ENCODE results near the gene CNTN4. TPM values are rescaled to one million over a fixed set of nuclear protein-coding genes. Genes with fewer than 3 reads are reported as not detected.

CNTN4 gene
- total RNA-seq, 1 experiment from 2014 or later = 1.6 TPM

DNA sequence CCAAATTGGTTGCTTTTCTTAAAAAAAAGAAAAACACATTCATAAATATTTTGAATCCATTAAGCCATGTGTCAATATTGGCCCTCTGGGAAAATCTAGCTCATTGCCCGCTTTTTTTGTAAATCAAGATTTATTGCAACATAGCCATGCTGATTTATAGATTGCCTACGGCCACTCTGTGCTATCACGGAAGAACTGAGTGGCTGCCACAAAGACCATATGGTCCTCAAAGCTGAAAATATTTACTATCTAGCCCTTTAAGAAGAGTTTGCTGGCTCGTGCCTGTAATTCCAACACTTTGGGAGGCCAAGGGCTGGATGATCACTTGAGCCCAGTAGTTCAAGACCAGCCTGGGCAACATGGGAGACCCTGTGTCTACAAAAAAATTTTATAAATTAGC lies 965.6 kb downstream of the CNTN4 start:
- Histone ChIP-seq H3K9me3 (ENCODE audit: control insufficient read depth, low read depth, low read length) (no peaks in the 10 kb centered on the region), H3K23me2 (ENCODE audit: insufficient read length, low read depth, low read length, poor library complexity, severe bottlenecking) (no peaks in the 10 kb centered on the region), H3K18ac (ENCODE audit: insufficient read length, low read depth, low read length) (no peak overlapping the region), H3K4ac (ENCODE audit: low read depth, low read length) (no peak overlapping the region), H4K91ac (ENCODE audit: insufficient read length, low read depth, low read length) (no peak overlapping the region), H2BK15ac (ENCODE audit: low read depth, low read length) (no peak overlapping the region), H3K56ac (ENCODE audit: insufficient read length, low read depth, low read length) (no peak overlapping the region), H3K79me1 (ENCODE audit: insufficient read depth, low read depth, low read length, poor library complexity, severe bottlenecking) (no peaks in the 10 kb centered on the region), H3K4me1 (ENCODE audit: insufficient read depth, low read length) (peaks cover 2% of the 10 kb centered on the region; the same call in 1 of the 2 replicates), H3T11ph (ENCODE audit: low read length) (no peak overlapping the region), H2BK12ac (ENCODE audit: insufficient read length, low read depth, low read length) (no peak overlapping the region), H2AK5ac (ENCODE audit: insufficient read length, low read length) (no peak overlapping the region), H2AFZ (ENCODE audit: low read length) (no peak overlapping the region), H2BK20ac (ENCODE audit: low read depth, low read length, poor library complexity, severe bottlenecking) (no peak overlapping the region), H3K9ac (ENCODE audit: extremely low read depth, insufficient read length, low read length) (no peak overlapping the region), H3K79me2 (ENCODE audit: insufficient read depth, low read length) (no peaks in the 10 kb centered on the region), H3K27ac (ENCODE audit: insufficient read length, low read depth, low read length) (no peak overlapping the region), H3K23ac (ENCODE audit: insufficient read length, low read depth, low read length) (no peak overlapping the region), H3K4me2 (ENCODE audit: insufficient read depth, insufficient read length, low read length) (no peak overlapping the region), H3K27me3 (ENCODE audit: insufficient read depth, low read length) (no peaks in the 10 kb centered on the region), H4K20me1 (ENCODE audit: control insufficient read depth, insufficient read depth, insufficient read length) (no peaks in the 10 kb centered on the region), H4K5ac (ENCODE audit: insufficient read length, low read depth, low read length) (no peak overlapping the region), H3K14ac (ENCODE audit: insufficient read depth, low read length) (no peak overlapping the region), H2BK120ac (ENCODE audit: low read depth, low read length, poor library complexity, severe bottlenecking) (no peak overlapping the region), H2BK5ac (ENCODE audit: insufficient read length, low read length) (no peak overlapping the region), H4K8ac (replicated peaks; ENCODE audit: insufficient read length, low read depth, low read length) (no peak overlapping the region)
- no peak for DNase-seq
- TF ChIP-seq CTCF (conservative IDR thresholded peaks at IDR 0.05) = no peak
- H3K9me3 Mint-ChIP-seq = no peaks in the 10 kb centered on the region
- no peak overlapping the region for H3K4me3 Mint-ChIP-seq
- WGBS (ENCODE audit: extremely low coverage, insufficient read length, low lambda C conversion rate) = no CpG with 5 or more reads among the region's 4 CpGs
- H3K36me3 Mint-ChIP-seq (ENCODE audit: insufficient read depth in 1 of 3, low read depth in 3 of 3) = no peaks in the 10 kb centered on the region
- peaks cover 33 to 36% of the 10 kb centered on the region in 2 experiments for H3K4me1 Mint-ChIP-seq
- H3K27ac Mint-ChIP-seq = peak overlapping the region in 1 of 3 experiments; percentile 60; a peak in 2 of 7 replicates
- H3K27me3 Mint-ChIP-seq (ENCODE audit: low read depth) = no peaks in the 10 kb centered on the region; the same call in 1 of the 2 replicates

Measured in H9 (cell line).